ENCODE data around the gene PON2.

DNA sequence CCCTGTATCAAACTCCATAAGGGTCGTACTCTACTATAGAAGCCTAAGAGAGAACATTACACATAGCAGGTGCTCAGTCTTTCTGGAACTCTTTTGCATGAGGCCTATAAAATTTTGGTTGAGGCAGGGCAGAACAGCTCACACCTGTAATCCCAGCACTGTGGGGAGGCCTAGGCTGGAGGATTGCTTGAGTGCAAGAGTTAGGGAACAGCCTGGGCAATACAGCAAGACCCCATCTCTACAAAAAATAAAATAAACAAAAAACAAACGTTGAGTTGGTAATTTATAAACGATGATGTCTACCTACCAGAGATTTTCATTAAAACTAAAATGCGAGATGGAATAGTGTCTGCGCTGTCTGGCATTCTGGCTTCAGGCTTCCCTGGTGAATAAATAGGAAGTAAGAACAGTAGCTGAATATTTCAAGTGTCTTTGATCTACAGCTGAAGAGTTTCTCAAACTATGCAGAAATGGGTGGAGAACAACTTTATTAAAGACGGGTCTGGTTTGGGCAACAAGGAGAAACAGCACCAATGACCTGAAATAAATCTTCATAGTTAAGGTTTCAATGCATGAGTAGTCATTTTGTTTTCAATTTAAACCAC lies 774 bp downstream of the PON2 start:
- TF ChIP-seq POLR2AphosphoS5 (IDR thresholded peaks at IDR 0.05), result no peak
- TF ChIP-seq, protein P1, sequence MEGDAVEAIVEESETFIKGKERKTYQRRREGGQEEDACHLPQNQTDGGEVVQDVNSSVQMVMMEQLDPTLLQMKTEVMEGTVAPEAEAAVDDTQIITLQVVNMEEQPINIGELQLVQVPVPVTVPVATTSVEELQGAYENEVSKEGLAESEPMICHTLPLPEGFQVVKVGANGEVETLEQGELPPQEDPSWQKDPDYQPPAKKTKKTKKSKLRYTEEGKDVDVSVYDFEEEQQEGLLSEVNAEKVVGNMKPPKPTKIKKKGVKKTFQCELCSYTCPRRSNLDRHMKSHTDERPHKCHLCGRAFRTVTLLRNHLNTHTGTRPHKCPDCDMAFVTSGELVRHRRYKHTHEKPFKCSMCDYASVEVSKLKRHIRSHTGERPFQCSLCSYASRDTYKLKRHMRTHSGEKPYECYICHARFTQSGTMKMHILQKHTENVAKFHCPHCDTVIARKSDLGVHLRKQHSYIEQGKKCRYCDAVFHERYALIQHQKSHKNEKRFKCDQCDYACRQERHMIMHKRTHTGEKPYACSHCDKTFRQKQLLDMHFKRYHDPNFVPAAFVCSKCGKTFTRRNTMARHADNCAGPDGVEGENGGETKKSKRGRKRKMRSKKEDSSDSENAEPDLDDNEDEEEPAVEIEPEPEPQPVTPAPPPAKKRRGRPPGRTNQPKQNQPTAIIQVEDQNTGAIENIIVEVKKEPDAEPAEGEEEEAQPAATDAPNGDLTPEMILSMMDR (IDR thresholded peaks at IDR 0.05 in 8 of 11, conservative IDR thresholded peaks at IDR 0.05 in 3 of 11), result no peak
- TF ChIP-seq POLR2A (IDR thresholded peaks at IDR 0.05), result no peak

All from spleen (tissue), 7 donors.